Hippocampal formation (tissue), 2 donors: Measurements from ENCODE around the gene TRAF3IP1.
"Not testable (repeated sequence)": the region's sequence is repeated elsewhere in the genome, so short reads cannot be mapped to it uniquely, and the experiment has no call there.

Source experiments
- DNase-seq, 2 donors: peaks; one replicate each; lab custom pipeline; 2025; lab: John Stamatoyannopoulos, UW

TRAF3IP1 gene

DNA sequence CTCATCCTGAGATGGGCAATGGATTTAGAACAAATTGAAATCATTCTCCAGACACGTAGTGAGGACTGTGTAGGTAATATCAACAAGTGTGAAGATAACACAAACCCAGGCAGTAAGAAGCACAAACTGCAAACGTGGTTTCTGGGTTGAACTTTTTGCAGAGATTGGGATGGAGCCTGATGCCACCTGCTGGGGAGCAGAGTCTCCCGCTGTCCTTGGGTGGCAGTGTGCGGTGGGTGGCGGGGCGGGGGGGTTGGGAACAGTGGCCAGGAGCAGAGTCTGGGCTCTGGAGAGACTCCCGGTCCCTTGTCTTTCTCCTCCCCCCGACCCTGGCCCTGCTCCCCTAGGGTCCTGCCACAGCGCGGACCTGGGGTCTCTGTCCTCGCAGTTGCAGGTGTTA is 19.5 kb downstream of the TRAF3IP1 start:
- DNase-seq, result no peak

GRCh38 chr2:238341536-238341935 is 21.2 kb downstream of the TRAF3IP1 start:
- DNase-seq, result no peak

DNA sequence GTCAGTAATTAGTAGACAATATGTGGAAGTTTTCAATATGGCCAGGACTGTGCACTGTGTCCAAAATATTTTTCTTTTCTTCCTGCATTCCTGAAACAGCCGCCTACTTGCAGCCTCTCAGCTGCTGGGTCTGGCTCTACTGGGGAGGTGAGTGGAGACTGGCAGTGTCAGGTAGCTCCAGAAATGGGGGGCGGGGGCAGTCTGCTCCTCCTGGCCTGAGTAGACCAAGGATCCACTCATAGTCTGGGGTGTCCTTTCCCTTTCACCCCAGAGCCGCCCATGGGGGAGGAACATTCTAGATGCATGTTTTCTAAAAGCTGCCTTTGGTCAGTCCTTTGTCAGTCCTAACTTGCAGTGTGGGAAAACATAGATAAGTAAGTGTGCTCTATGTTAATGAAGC is 23.7 kb downstream of the TRAF3IP1 start:
- no peak for DNase-seq

DNA sequence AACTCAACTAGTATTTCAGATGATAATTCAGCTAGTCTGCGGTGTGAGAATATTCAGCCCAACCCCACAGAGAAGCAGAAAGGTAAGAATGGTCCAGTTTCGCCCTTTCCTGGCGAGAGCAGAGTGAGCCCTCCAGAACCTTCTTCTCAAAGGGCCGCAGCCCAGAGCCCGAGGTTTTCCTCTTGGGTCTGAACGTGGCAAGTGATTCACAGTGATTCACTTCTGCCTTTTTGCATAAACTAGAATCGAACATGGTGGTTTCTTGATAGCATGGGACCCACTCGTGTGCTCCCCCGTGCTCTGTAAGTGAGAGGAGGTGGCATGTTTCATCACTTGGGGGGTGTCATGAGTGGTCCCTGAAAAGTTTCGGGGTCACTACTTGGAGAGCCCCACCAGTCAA is 24.2 kb downstream of the TRAF3IP1 start:
- DNase-seq, result no peak

DNA sequence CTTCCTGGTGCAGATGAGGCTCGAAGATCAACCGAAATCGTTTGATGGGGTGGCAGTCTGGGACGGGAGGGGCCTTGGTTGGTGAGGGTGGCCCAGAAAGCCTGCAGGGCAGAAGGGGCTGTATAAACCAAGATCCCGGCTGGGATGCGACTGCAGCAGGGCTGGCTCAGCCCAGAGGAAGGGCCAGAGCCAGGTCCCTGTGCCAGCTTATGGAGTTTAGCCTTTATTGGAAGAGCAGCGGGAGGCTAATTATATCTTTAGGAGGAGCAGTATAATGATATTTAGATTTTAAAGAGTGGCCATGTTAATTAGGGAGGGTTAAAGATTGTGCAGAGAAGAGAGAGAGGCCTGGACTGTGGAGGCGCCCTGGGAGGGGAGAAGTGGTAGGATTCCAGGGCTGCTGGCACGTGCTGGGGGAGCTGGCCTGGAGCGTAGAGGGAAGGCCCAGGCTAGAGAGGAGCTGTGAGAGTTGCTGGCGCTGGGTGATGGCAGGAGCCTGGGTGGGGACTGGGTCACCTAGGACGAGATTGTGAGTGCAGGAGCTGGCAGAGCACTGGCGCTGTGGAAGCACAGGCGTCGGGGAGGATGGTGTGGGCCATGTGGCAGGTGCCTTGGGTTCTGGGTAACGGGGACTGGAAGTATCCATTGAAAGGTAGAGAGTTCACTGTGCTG is 25.1 kb downstream of the TRAF3IP1 start:
- DNase-seq, result no peak

DNA sequence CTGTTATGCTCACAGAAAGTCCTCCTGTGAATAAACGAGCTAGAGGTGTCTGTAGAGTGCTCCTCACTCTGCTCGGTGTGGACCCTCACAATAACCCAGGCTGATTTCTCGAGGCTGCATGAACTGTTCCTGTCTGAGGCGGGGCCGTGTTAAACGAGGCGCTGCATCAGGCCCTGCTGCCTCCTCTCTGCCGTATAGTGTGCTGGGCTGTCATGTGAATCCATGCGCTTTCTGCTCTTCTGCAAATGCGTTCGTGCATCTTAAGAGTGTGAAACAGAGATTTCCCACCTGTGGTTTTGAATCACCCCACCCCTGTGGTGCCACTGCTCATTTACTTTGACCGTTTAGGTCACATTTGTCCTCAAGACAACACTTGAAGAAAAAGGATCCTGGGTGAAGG is 26.2 kb downstream of the TRAF3IP1 start:
- no peak for DNase-seq

GRCh38 chr2:238350150-238350897 is 30.0 kb downstream of the TRAF3IP1 start:
- no peak for DNase-seq

GRCh38 chr2:238351315-238351714 is 31.0 kb downstream of the TRAF3IP1 start:
- DNase-seq, result no peak

DNA sequence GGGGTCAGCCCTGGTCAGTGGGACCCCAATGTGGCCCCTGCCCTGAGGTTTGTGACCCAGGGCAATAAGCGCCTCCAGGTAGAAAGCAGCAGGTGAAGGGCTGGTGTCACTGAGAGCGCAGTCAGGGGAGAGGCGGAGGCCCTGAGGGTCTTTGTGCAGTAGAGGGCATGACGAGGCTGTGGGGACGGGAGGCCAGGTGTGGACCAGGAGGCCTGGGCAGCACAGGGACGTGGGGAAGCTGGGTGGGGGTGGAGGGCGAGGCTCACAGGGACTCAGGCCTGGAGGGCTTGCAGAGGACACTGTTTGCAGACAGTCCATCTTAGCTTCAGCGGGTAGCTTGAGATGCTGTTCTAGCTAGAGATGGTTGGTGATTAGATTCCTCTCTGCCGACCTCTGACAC is 32.0 kb downstream of the TRAF3IP1 start:
- DNase-seq, result no peak

DNA sequence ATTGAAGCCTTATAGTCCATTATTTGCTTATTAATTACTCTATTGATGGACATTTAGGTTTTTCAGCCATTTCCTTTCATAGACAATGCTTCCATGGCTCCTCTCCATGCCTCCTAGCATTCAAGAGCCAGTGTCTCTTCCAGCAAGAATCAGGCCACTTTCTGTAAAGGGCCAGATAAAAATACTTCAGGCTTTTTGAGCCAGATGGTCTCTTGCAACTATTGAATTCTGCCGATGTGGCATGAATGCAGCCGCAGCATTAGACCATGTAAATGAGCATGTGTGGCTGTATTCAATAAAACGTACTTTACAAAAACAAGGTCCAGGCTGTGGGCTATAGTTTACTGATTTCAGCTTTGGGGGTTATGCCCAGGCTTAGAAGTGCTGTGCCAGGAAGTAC is 38.5 kb downstream of the TRAF3IP1 start:
- no peak for DNase-seq

GRCh38 chr2:238359403-238359802 is 39.1 kb downstream of the TRAF3IP1 start:
- DNase-seq, result no peak

DNA sequence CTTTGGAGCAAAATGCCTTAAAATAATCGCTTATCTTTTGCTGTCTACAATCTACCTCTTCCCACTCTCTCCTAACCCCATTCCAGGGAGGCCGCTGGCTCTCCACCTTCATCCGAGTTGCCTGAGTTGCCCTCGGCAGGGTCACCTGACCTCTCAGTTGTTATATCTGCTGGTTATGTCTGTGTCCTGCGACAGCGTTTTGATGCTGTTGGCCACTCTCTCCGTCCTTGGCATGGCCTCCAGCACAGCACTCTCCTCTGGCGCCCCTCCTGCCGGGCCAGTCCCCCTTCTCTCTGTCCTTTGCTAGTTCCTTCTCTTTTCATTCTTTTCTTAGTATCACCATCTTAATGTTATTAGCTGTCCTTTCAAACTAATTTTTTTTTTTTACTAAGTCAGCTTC is 41.6 kb downstream of the TRAF3IP1 start:
- DNase-seq, result no peak

GRCh38 chr2:238362626-238363025 is 42.3 kb downstream of the TRAF3IP1 start:
- no peak for DNase-seq

DNA sequence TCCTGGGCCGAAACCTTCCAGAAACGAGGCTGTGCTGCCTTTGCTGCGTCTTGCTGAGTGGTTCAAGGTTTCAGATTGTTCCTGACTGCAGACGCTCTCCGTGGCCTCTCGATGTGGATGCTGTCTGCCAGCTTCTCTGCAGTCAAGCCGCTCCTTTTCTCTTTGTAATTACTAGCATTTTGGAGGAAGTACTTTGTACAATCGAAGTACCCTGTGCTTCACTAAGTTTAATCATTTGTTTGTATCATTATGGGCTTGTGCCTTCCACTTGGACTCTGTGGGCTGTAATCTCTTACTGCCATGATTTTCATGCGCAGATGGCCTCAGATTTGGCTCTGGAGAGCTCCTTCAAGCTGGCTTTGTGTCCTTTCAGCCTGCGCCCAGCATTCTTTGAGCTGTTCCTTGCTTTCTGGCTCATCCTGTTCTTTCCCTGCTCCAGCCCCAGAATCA is 49.3 kb downstream of the TRAF3IP1 start:
- no peak for DNase-seq

DNA sequence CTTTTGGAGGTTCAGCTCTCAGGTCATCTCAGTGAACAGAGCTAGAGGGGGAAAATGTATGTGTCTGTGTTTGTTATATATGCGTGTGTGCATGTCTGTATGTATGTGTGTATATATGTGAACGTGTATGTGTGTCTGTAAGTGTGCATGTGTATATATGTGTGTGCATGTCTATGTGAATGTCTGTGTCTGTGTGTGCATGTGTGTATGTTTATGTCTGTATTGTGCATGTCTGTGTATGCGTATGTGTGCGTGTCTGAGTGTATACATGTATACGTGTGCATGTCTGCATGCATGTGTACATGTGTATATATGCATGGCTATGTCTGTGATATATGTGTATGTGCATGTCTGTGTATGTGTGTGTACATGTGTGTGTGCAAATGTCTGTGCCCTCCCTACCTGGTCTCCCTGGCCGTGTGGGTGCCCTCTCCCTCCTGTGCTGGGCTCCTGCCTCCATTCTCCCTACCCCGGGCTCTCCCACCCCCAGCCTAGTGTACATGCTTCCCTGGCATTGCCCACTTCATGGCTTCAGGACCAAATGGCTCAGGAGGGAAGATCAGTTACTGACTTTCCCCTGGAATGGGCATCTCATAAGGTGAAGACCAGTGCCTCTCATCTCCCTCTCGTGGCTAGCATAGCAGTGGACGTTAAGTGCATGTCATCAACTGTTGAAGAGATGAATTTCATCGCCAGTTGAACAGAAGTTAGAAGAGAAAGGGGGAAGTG is 49.9 kb downstream of the TRAF3IP1 start:
- DNase-seq, result no peak

DNA sequence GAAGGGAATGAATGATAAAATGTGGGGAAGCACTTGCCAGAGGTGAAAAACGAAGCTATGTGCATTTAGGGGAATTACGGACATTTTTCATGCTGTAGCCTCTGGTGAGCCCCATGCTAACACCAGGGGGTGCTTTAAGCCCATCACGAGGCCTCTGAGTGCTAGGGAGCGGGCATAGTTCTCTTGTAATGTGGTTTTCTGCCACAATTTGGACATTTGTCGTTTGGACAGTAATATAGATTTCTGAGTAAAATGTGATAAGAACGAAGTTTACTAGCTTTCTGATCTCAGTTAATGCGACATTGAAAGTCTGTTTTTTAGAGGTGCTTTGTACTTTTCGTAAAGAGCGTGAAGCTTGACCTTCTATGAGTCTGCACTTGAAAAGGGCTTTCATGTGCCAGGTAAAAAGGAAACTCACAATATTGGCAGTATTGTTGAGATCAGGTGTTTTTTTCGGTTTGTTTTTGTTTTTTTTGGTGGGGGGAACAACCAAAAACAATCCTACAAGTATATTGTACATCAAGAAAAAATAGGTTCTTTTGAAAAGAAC is 50.6 kb downstream of the TRAF3IP1 start:
- DNase-seq, result peak in 1 of 2 donors; percentile 18

- not testable (repeated sequence) for DNase-seq
Measured at GRCh38 chr2:238372277-238372676, 52.0 kb downstream of the TRAF3IP1 start.

- DNase-seq, result no peak
Measured at GRCh38 chr2:238376884-238377391, 56.6 kb downstream of the TRAF3IP1 start.

- no peak for DNase-seq
Measured at GRCh38 chr2:238378230-238379095, 58.1 kb downstream of the TRAF3IP1 start.

GRCh38 chr2:238379096-238379810 is 58.9 kb downstream of the TRAF3IP1 start:
- no peak for DNase-seq

DNA sequence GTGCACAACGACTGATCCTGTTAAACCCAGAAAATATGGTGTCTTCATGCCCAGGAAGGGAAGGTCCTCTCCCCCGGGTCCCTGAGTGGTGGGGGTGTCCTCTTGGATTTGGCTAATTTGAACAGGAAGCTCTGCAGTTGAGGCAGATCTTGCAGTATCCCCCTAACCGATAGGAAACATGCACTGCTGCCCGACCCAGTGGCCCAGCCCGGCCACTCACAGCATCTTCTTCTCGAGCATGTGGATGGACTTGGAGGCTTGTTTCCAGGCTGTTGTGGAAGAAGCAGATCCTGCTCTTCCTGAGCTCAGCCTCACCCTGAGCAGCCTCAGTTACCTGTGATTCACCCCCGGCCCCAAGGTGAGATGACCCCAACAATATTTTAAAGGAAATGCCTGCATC is 60.0 kb downstream of the TRAF3IP1 start:
- DNase-seq, result no peak
